Measurements from ENCODE around the gene RAB5IF. TPM values are rescaled to one million over a fixed set of nuclear protein-coding genes. Genes with fewer than 3 reads are reported as not detected.

RAB5IF gene
- total and polyA plus RNA-seq, 2 of the 13 experiments (the other 11 are each of a cell fraction or from before 2014, with no cell fraction given) = 261 to 305 TPM

DNA sequence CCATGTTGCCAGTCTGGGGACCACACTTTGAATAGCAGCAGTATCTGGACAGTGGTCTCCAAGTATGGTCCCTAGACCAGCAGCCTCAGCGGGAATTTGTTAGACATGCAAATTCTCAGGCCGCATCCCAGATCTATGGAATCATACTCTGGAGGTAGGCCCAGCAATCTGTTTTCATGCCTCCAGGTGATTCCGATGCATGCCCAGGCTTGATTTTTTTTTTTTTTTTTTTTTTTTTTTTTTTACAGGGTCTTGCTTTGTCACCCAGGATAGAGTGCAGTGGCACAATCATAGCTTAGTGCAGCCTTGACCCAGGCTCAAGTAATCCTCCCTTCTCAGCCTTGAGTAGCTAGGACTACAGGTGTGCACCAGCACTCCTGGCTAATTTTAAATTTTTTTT, 41.1 kb downstream of the RAB5IF start (continued):
- peak; percentile 7 for TF ChIP-seq ZEB1 (IDR thresholded peaks at IDR 0.05; ENCODE audit: insufficient replicate concordance, low read depth)

- ChIA-PET POLR2A (interaction anchor here (0.6 to 3.1 kb wide), 11 partner anchors 9 to 1825 kb away, joined by 3 to 14 read pairs (median 4); partner anchors contain the start of genes RAB5IF and RALGAPB), CTCF (ENCODE audit: low intra/inter-chr PET ratio, low total read pairs) (no interaction called here)
- no peaks in the 10 kb centered on the region for H4K20me1 ChIP-seq (ENCODE audit: insufficient read depth, low read length)
- intact Hi-C loops (cut with micrococcal nuclease; ENCODE audit: unreplicated experiment) = no loop called here
- ATAC-seq = peak; percentile 77
- DNase-seq (ENCODE audit: low spot score) = peak; percentile 96
- no peaks in the 10 kb centered on the region; a peak in 1 of 5 replicates for H3K36me3 ChIP-seq (replicated peaks in 1 of 2; ENCODE audit: control insufficient read depth in 1 of 2, insufficient read depth in 2 of 2, low read length in 2 of 2)
- H3K27ac ChIP-seq (ENCODE audit: extremely low read length, insufficient read depth, low read length) = peak overlapping the region; percentile 59
- peaks cover 68% of the 10 kb centered on the region for H3K4me1 ChIP-seq (ENCODE audit: insufficient read depth, low read length)
- peak overlapping the region; percentile 50 for H3K4me2 ChIP-seq (ENCODE audit: low read depth, low read length)
- H3K9me3 ChIP-seq (ENCODE audit: low read length) = no peaks in the 10 kb centered on the region
- FAIRE-seq = peak; percentile 94
- H2AFZ ChIP-seq (ENCODE audit: low read length) = no peak overlapping the region
- 30% methylated on average over 8 of the region's 8 CpGs for WGBS (ENCODE audit: low lambda C conversion rate)
- H3K9ac ChIP-seq (ENCODE audit: insufficient read depth, low read depth, low read length) = peak overlapping the region; percentile 32
- in situ Hi-C loops (cut with HindIII; ENCODE audit: extremely low pct_ligation_motif_present, low pct_unique_long_range_greater_than_20kb) = no loop called here
- H3K79me2 ChIP-seq (ENCODE audit: insufficient read depth, low read length) = no peaks in the 10 kb centered on the region
- TSS peak; percentile 87 for BruUV-seq (replicated peaks)
- H3K27me3 ChIP-seq (ENCODE audit: control insufficient read depth in 1 of 2, insufficient read depth in 2 of 2, low read length in 2 of 2) = no peaks in the 10 kb centered on the region
- peak overlapping the region in 1 of 3 experiments; percentile 3; a peak in 1 of 6 replicates for H3K4me3 ChIP-seq (replicated peaks in 1 of 3; ENCODE audit: insufficient read depth in 1 of 3, low read depth in 2 of 3, low read length in 3 of 3)
- TF ChIP-seq ZBTB7B (CRISPR knock-in tag; IDR thresholded peaks at IDR 0.05) (peak; percentile 64; the same call in 1 of the 2 replicates), POGK (CRISPR knock-in tag; conservative IDR thresholded peaks at IDR 0.05) (0 out of 2 replicates have a peak, but pooled peaks have one; percentile 35), ZNF235 (CRISPR knock-in tag; IDR thresholded peaks at IDR 0.05; ENCODE audit: borderline replicate concordance) (no peak), ZBTB8A (CRISPR knock-in tag; IDR thresholded peaks at IDR 0.05; ENCODE audit: borderline replicate concordance, low read depth) (no peak), FOXK2 (IDR thresholded peaks at IDR 0.05) (no peak), ARNT2 (CRISPR knock-in tag; IDR thresholded peaks at IDR 0.05; ENCODE audit: low read depth) (0 out of 2 replicates have a peak, but pooled peaks have one; percentile 42), SYNCRIP (IDR thresholded peaks at IDR 0.05; ENCODE audit: insufficient read depth, low read depth, low read length) (no peak), SATB2 (CRISPR knock-in tag; IDR thresholded peaks at IDR 0.05) (peak; percentile 41; the same call in 1 of the 2 replicates), ARID3A (IDR thresholded peaks at IDR 0.05; ENCODE audit: low read depth, low read length) (peak; percentile 86), FIP1L1 (IDR thresholded peaks at IDR 0.05; ENCODE audit: borderline replicate concordance, insufficient read depth, low read depth, low read length) (no peak), ETV6 (CRISPR knock-in tag; conservative IDR thresholded peaks at IDR 0.05) (0 out of 2 replicates have a peak, but pooled peaks have one; percentile 51), HOXA3 (CRISPR knock-in tag; IDR thresholded peaks at IDR 0.05) (peak; percentile 31; the same call in 1 of the 2 replicates), PHF21A (CRISPR knock-in tag; IDR thresholded peaks at IDR 0.05) (0 out of 2 replicates have a peak, but pooled peaks have one; percentile 11), ZNF616 (CRISPR knock-in tag; IDR thresholded peaks at IDR 0.05; ENCODE audit: low read depth) (0 out of 2 replicates have a peak, but pooled peaks have one; percentile 32), FOSL2 (CRISPR knock-in tag; IDR thresholded peaks at IDR 0.05) (no peak)
- TF ChIP-seq, protein P1, sequence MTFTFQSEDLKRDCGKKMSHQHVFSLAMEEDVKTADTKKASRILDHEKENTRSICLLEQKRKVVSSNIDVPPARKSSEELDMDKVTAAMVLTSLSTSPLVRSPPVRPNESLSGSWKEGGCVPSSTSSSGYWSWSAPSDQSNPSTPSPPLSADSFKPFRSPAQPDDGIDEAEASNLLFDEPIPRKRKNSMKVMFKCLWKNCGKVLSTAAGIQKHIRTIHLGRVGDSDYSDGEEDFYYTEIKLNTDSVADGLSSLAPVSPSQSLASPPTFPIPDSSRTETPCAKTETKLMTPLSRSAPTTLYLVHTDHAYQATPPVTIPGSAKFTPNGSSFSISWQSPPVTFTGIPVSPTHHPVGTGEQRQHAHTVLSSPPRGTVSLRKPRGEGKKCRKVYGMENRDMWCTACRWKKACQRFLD (CRISPR knock-in tag; IDR thresholded peaks at IDR 0.05; ENCODE audit: borderline replicate concordance) = no peak
Observed at GRCh38 chr20:36647196-36648121, 41.9 kb downstream of the RAB5IF start.

All from HepG2 (cell line).